GM12874 (cell line): Measurements from ENCODE around the gene BCAR3.

Experiments
- CTCF ChIP-seq: IDR thresholded peaks from 2 replicates; pipeline ENCODE4 v1.5.1; 2011; ENCODE audit warnings: low read depth, mild to moderate bottlenecking, control low read depth, low read length, moderate library complexity; ENCODE audit not compliant: insufficient read depth

Gene BCAR3

GRCh38 chr1:93651695-93652094 lies 29.9 kb downstream of the BCAR3 start:
- no peak for TF ChIP-seq CTCF

GRCh38 chr1:93649231-93649630 lies 32.4 kb downstream of the BCAR3 start:
- TF ChIP-seq CTCF = no peak

- TF ChIP-seq CTCF = no peak
Observed at GRCh38 chr1:93648656-93649055, 33.0 kb downstream of the BCAR3 start.

- TF ChIP-seq CTCF = no peak
Observed at GRCh38 chr1:93641527-93641926, 40.1 kb downstream of the BCAR3 start.

- no peak for TF ChIP-seq CTCF
Observed at GRCh38 chr1:93640656-93641440, 40.8 kb downstream of the BCAR3 start.

- TF ChIP-seq CTCF = no peak
Observed at GRCh38 chr1:93638981-93639380, 42.7 kb downstream of the BCAR3 start.

GRCh38 chr1:93638307-93638847 lies 43.3 kb downstream of the BCAR3 start:
- no peak for TF ChIP-seq CTCF
